BE2C (cell line): ENCODE data around the gene NDUFB6.

Source experiments
- DNase-seq: peaks from one replicate; pipeline ENCODE4 v3.0.0-alpha.2; 2020
- H3K27me3 ChIP-seq: fragments of 250-450 bp; sonication (Bioruptor Pico); 2 replicates; pipeline ENCODE4 v1.5.1; 2020; ENCODE audit warnings: mild to moderate bottlenecking
- H3K36me3 ChIP-seq: fragments of 250-450 bp; sonication (Bioruptor Pico); 2 replicates; pipeline ENCODE4 v1.5.1; 2020; ENCODE audit warnings: mild to moderate bottlenecking
- H3K4me1 ChIP-seq: fragments of 250-450 bp; sonication (Bioruptor Pico); 2 replicates; pipeline ENCODE4 v1.5.1; 2020
- H3K4me3 ChIP-seq: 2 replicates; pipeline ENCODE4 v1.5.1; 2011; ENCODE audit warnings: low read depth, low read length
- H3K9me3 ChIP-seq: fragments of 250-450 bp; sonication (Bioruptor Pico); 2 replicates; pipeline ENCODE4 v1.5.1; 2020
- TF ChIP-seq, protein P1 (sequence below): IDR thresholded peaks from 2 replicates; pipeline ENCODE4 v1.5.1; 2012; ENCODE audit warnings: mild to moderate bottlenecking, low read depth, low read length

NDUFB6 gene

GRCh38 chr9:32573821-32574220, 862 bp upstream of the NDUFB6 start:
- TF ChIP-seq, protein P1, sequence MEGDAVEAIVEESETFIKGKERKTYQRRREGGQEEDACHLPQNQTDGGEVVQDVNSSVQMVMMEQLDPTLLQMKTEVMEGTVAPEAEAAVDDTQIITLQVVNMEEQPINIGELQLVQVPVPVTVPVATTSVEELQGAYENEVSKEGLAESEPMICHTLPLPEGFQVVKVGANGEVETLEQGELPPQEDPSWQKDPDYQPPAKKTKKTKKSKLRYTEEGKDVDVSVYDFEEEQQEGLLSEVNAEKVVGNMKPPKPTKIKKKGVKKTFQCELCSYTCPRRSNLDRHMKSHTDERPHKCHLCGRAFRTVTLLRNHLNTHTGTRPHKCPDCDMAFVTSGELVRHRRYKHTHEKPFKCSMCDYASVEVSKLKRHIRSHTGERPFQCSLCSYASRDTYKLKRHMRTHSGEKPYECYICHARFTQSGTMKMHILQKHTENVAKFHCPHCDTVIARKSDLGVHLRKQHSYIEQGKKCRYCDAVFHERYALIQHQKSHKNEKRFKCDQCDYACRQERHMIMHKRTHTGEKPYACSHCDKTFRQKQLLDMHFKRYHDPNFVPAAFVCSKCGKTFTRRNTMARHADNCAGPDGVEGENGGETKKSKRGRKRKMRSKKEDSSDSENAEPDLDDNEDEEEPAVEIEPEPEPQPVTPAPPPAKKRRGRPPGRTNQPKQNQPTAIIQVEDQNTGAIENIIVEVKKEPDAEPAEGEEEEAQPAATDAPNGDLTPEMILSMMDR = no peak
- no peak overlapping the region for H3K4me3 ChIP-seq
- DNase-seq = no peak

GRCh38 chr9:32571969-32572899, 725 bp downstream of the NDUFB6 start:
- peak; percentile 77 for DNase-seq
- TF ChIP-seq, protein P1 = peak; percentile 86
- peaks cover 5% of the 10 kb centered on the region; the same call in 1 of the 2 replicates for H3K27me3 ChIP-seq
- peak overlapping the region; percentile 100 for H3K4me3 ChIP-seq
- peaks cover 3% of the 10 kb centered on the region; the same call in 1 of the 2 replicates for H3K4me1 ChIP-seq
- H3K9me3 ChIP-seq = no peaks in the 10 kb centered on the region
- peaks cover 4% of the 10 kb centered on the region; the same call in 1 of the 2 replicates for H3K36me3 ChIP-seq

More at GRCh38 chr9:32573821-32574220, 862 bp upstream of the NDUFB6 start:
- Histone ChIP-seq H3K4me1 (peaks cover 3% of the 10 kb centered on the region; the same call in 1 of the 2 replicates), H3K27me3 (peaks cover 17% of the 10 kb centered on the region; the same call in 1 of the 2 replicates), H3K9me3 (no peaks in the 10 kb centered on the region), H3K36me3 (0 out of 2 replicates have a peak, but pooled peaks cover 3% of the 10 kb centered on the region)

- peaks cover 3% of the 10 kb centered on the region; the same call in 1 of the 2 replicates for H3K4me1 ChIP-seq
- H3K4me3 ChIP-seq = no peak overlapping the region
- TF ChIP-seq, protein P1 = no peak
- no peaks in the 10 kb centered on the region for H3K9me3 ChIP-seq
- H3K27me3 ChIP-seq = no peaks in the 10 kb centered on the region
- no peak for DNase-seq
- peaks cover 20% of the 10 kb centered on the region for H3K36me3 ChIP-seq
Measured at GRCh38 chr9:32570262-32570661, 2.7 kb downstream of the NDUFB6 start.

- H3K4me1 ChIP-seq = peaks cover 6% of the 10 kb centered on the region; the same call in 1 of the 2 replicates
- H3K4me3 ChIP-seq = no peak overlapping the region
- H3K9me3 ChIP-seq = no peaks in the 10 kb centered on the region
- no peak for DNase-seq
- no peaks in the 10 kb centered on the region for H3K27me3 ChIP-seq
- TF ChIP-seq, protein P1 = no peak
- peaks cover 24% of the 10 kb centered on the region for H3K36me3 ChIP-seq
Measured at GRCh38 chr9:32566770-32567169, 6.2 kb downstream of the NDUFB6 start.

- no peaks in the 10 kb centered on the region for H3K27me3 ChIP-seq
- no peak for DNase-seq
- peaks cover 24% of the 10 kb centered on the region for H3K36me3 ChIP-seq
- TF ChIP-seq, protein P1 = no peak
- H3K4me3 ChIP-seq = no peak overlapping the region
- peaks cover 5% of the 10 kb centered on the region; the same call in 1 of the 2 replicates for H3K4me1 ChIP-seq
- no peaks in the 10 kb centered on the region for H3K9me3 ChIP-seq
Measured at GRCh38 chr9:32565967-32566366, 7.0 kb downstream of the NDUFB6 start.
